Heart right ventricle (tissue), 16 donors: ENCODE results near the gene PLCB4. TPM values are rescaled to one million over a fixed set of nuclear protein-coding genes. Genes with fewer than 3 reads are reported as not detected.

ENCODE experiments used
- ATAC-seq, 8 donors: fragments of 200-7000 bp; cut with Tn5 transposase; one replicate each; pipeline ENCODE4 v1.9.1; 2020; ENCODE audit warnings: mild to moderate bottlenecking in 8 of 8, moderate library complexity in 8 of 8, moderate number of reproducible peaks in 1 of 8
- DNase-seq, 2 donors: peaks; one replicate each; pipeline ENCODE4 v3.0.0-alpha.2; 2020
- H3K27ac ChIP-seq, 10 donors: fragments of 200-600 bp; sonication (generic) in 2 of 10; one replicate each; pipeline versions ENCODE4 v1.5.0 to v1.8.0; 2020 to 2022; ENCODE audit warnings: mild to moderate bottlenecking in 3 of 10
- H3K27me3 ChIP-seq, 7 donors: fragments of 200-600 bp; one replicate each; pipeline ENCODE4 v1.8.0; 2021 to 2022; ENCODE audit warnings: mild to moderate bottlenecking in 2 of 7
- H3K36me3 ChIP-seq, 9 donors: fragments of 200-600 bp; sonication (generic) in 1 of 9; one replicate each; pipeline versions ENCODE4 v1.5.0 to v1.8.0; 2020 to 2022; ENCODE audit warnings: mild to moderate bottlenecking in 2 of 9
- H3K4me1 ChIP-seq, 9 donors: fragments of 200-600 bp; sonication (generic) in 1 of 9; one replicate each; pipeline versions ENCODE4 v1.5.0 to v1.8.0; 2020 to 2022; ENCODE audit warnings: mild to moderate bottlenecking in 4 of 9
- H3K4me3 ChIP-seq, 10 donors: fragments of 200-600 bp; sonication (generic) in 2 of 10; one replicate each; pipeline versions ENCODE4 v1.5.0 to v1.8.0; 2020 to 2022; ENCODE audit warnings: mild to moderate bottlenecking in 7 of 10, moderate library complexity in 2 of 10
- H3K9me3 ChIP-seq, 11 donors: fragments of 200-600 bp in 10 of 11; sonication (generic) in 2 of 11; one replicate each; pipeline versions ENCODE4 v1.5.0 to v1.8.0; 2013 to 2022; ENCODE audit warnings: mild to moderate bottlenecking in 2 of 11, control low read depth in 1 of 11, moderate library complexity in 1 of 11
- WGBS, 2 donors: extraction: QIAGEN DNeasy Blood & Tissue Kit; methylation state at CpG; one replicate each; pipeline ENCODE4 v1.1.7; 2013; ENCODE audit warnings: inconsistent platforms in 1 of 2; 5-methylcytosine and 5-hydroxymethylcytosine counted together
- intact Hi-C, 10 donors: fragments of 100-400 bp; cut with DNase I; formaldehyde crosslinking; loops; one replicate each; pipeline versions ENCODE4 v1.11.1 to v1.14.2; 2022
- polyA plus RNA-seq, 2 donors: library from polyadenylated mRNA; stranded (reverse); fragments of 200-250 nt; gene quantifications; one replicate each; pipeline ENCODE4 v1.2.3, GENCODE V29; 2013
- total RNA-seq, 10 donors: library from RNA; stranded (reverse); fragmentation: NEBNext Ultra II Directional in 3 of 10; extraction: Animal tissue kit (Norgen Biotek cat#: 25700) in 3 of 10; gene quantifications; one replicate each; pipeline versions ENCODE4 v1.2.1 to v1.2.4, GENCODE V29; 2021 to 2023
- TF ChIP-seq, protein P1 (sequence below), 9 donors: fragments of 200-600 bp; sonication (generic) in 2 of 9; IDR thresholded peaks; one replicate each; pipeline versions ENCODE4 v1.5.0 to v1.8.0; 2021 to 2022; ENCODE audit warnings: antibody characterized with exemption in 9 of 9, mild to moderate bottlenecking in 5 of 9, moderate library complexity in 1 of 9
- donor health status: Arrhythmogenic right ventricular cardiomyopathy.
- donor health status: ischemic (EF 13 %, LVEDD 7.1; RV severe dilation, severe dysfunction).
- donor health status: healthy with polysubstance abuse.
- donor health status: DM: no; HTN: yes; CAD: no.
- donor health status: DM: no; HTN: no; CAD: no.
- donor health status: ischemic (EF 25% LVEDD 6.9; RV normal size, moderate dysfunction).
- donor health status: ischemic (EF 25% LVEDD 5.7; RV mildly dilated, moderate dysfunction).
- donor health status: healthy.
- donor health status: DM: yes; HTN: yes; CAD: no.
- donor health status: Ischemic cardiomyopathy.
- donor health status: ischemic (EF 35%, LVEDD 5.7; RV mildly dilated, moderate dysfunction).
- donor health status: nonischemic (EF 11% LVEDD 7.7; RV severe dilation, severe dysfunction).
- donor health status: DM: yes; HTN: yes; CAD: no.
- donor health status: PGD.
- donor health status: ischemic (EF 29% LVEDD 5.4; RV normal size, mild dysfunction).
- donor health status: nonischemic (EF 23%, LVEDD 6.1; RV moderate dilation, normal function).

The PLCB4 gene
- total and polyA plus RNA-seq, 12 donors, result 3.6 to 33.3 (median 28.4) TPM

DNA sequence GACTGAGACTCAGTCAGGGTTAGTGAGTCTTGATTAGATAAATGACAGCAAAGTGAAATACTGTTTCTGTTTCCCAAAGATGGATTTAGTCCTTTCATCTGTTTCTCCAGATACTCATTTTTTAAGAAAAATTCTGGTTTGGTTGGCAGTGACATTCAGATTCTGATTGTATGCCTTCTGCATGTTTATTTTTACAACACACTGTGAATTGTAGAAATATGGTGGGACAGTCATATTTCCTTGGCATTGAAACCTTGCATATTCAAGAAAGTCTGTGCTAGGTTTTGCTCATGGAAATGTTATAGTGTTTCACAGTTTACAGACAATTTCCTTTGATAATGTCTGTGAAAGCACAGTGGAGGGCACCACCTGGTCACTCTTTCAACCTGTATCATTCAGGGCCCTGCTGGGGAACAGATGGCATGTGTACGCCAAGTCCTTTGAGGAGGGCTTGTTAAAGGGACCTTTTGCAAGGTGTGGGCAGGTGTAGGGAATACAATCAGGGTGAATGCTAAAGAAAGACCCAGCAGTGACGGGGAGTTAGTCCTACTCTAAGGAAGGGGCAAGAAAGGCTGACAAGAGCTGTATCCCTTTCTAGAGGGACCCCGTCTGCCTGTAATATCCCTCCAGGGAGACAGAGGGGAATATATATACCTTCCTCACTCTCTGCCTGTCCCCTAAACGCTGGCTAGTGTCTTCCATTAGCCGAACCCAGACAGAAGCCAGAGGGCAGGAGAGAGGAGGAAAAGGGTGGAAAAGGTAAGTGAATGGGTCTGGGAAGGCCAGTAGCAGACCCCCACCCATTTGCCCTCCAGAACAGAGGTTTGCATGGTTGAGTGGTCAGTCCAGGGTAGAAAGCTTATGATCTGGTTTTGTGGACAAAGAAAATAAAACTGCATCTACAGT, 10.2 kb downstream of the PLCB4 start:
- DNase-seq (no peak), ATAC-seq (peak in 1 of 8 donors; percentile 21)
- Histone ChIP-seq H3K27ac (no peak overlapping the region), H3K4me1 (peaks cover 11 to 75% (median 45%) of the 10 kb centered on the region in 9 donors), H3K36me3 (no peaks in the 10 kb centered on the region), H3K4me3 (no peak overlapping the region), H3K9me3 (no peaks in the 10 kb centered on the region), H3K27me3 (no peaks in the 10 kb centered on the region)
- TF ChIP-seq, protein P1, sequence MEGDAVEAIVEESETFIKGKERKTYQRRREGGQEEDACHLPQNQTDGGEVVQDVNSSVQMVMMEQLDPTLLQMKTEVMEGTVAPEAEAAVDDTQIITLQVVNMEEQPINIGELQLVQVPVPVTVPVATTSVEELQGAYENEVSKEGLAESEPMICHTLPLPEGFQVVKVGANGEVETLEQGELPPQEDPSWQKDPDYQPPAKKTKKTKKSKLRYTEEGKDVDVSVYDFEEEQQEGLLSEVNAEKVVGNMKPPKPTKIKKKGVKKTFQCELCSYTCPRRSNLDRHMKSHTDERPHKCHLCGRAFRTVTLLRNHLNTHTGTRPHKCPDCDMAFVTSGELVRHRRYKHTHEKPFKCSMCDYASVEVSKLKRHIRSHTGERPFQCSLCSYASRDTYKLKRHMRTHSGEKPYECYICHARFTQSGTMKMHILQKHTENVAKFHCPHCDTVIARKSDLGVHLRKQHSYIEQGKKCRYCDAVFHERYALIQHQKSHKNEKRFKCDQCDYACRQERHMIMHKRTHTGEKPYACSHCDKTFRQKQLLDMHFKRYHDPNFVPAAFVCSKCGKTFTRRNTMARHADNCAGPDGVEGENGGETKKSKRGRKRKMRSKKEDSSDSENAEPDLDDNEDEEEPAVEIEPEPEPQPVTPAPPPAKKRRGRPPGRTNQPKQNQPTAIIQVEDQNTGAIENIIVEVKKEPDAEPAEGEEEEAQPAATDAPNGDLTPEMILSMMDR (IDR thresholded peaks at IDR 0.05), result no peak
- intact Hi-C loops, result loop anchor here in 3 of 10 donors (10.0 kb wide), 3 partner anchors 86 to 284 kb away; no protein-coding TSS in a partner anchor
- 78 to 83% methylated on average over 5 of the region's 5 CpGs for WGBS, 2 donors

DNA sequence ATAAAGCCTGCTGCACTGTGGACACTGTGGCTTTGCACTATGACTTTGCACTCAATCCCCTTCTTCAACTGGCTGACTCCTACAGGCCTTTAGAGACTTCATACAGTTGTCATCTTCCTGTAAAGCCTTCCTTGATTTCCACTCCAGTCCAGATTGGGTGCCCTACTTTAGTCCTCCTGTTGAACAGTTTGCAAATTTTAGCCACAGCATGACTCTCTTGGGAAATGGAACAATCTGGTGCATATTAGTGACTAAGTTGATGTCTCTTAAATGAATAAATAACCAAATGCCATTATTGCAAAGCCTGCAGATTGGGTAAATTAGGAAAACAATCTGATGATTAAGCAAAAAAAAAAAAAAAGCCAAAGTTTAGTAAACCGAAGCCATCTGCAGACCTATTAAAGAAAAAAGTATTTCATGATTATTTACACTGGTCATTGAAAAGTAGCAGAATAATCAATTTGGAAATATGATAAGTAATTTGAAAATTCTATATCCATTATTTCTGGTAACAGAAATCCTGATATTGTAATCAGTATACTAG, 12.6 kb downstream of the PLCB4 start:
- DNase-seq (no peak), ATAC-seq (no peak)
- Histone ChIP-seq H3K27ac (no peak overlapping the region), H3K27me3 (no peaks in the 10 kb centered on the region), H3K4me1 (peaks cover 7 to 71% (median 30%) of the 10 kb centered on the region in 9 donors), H3K36me3 (no peaks in the 10 kb centered on the region), H3K9me3 (peaks cover 0 to 4% (median 0%) of the 10 kb centered on the region in 11 donors), H3K4me3 (no peak overlapping the region)
- intact Hi-C loops, result loop anchor here in 2 of 10 donors (10.0 kb wide), 1 partner anchor 273 kb away; no protein-coding TSS in a partner anchor
- TF ChIP-seq, protein P1 (IDR thresholded peaks at IDR 0.05), result no peak
- WGBS, 2 donors, result 65 to 89% methylated on average over 1 of the region's 1 CpG

DNA sequence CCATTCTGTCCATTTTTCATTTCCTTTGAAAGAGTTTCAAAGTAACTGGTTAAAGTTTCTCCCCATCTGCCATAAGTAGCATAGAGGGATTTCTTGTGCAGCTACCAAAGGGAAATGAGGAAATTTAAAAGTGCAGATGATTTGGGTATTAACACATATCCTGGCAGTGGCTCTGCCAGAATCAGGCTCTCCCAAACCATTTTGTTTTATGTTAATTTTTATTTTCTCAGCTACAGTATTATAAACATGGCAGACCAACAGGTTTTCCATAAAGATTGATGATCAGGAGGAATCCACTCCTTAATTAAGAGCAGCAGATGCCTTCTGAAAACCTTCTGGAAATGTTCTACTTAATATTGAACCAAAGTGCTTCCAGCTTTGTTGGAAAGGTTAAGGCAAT, 13.9 kb downstream of the PLCB4 start:
- TF ChIP-seq, protein P1 (IDR thresholded peaks at IDR 0.05), result no peak
- Histone ChIP-seq H3K27ac (peak overlapping the region in 2 of 10 donors; percentile 32 to 36), H3K36me3 (no peaks in the 10 kb centered on the region), H3K4me1 (peaks cover 7 to 61% (median 24%) of the 10 kb centered on the region in 9 donors), H3K9me3 (peaks cover 0 to 11% (median 0%) of the 10 kb centered on the region in 11 donors), H3K27me3 (no peaks in the 10 kb centered on the region), H3K4me3 (no peak overlapping the region)
- intact Hi-C loops, result loop anchor here in 2 of 10 donors (10.0 kb wide), 1 partner anchor 272 kb away; no protein-coding TSS in a partner anchor
- ATAC-seq, result no peak
- DNase-seq, result no peak

DNA sequence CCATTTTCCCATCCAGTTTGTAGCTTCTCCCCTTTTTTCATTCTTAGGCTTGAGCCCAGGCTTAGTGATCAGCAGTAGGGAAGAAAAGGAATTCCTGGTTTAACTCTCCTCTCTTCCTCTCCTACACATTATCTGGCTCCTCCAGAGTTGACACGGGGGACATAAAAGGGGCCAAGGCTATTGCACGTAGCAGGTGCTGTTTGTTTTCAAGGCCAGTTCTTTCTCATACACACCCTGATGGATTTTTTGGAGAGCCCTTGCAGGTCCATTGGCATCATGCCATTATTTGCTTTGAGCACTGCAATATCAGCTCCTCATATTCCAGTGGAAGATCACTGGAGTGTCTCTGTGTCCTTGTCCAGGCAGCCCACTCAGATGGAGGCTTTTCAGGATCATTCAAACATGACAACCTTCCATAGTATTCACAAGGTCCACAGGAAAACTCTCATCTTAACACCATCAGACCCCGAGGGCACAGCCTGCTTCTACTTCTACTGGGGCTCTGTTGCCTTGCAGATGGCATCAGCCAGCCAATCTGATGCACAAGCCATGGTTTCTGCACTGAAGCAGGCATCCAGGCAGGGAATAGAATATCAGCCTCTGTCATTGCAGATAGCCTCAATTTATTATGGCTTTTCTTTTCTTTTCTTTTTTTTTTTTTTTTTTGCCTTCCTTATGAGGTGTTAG, 18.8 kb downstream of the PLCB4 start:
- Histone ChIP-seq H3K9me3 (peaks cover 0 to 11% (median 0%) of the 10 kb centered on the region in 11 donors), H3K4me1 (peaks cover 7 to 75% (median 37%) of the 10 kb centered on the region in 9 donors), H3K27ac (no peak overlapping the region), H3K27me3 (no peaks in the 10 kb centered on the region), H3K36me3 (no peaks in the 10 kb centered on the region), H3K4me3 (no peak overlapping the region)
- DNase-seq (no peak), ATAC-seq (no peak)
- 66 to 69% methylated on average over 3 of the region's 3 CpGs for WGBS, 2 donors
- intact Hi-C loops, result loop anchor here in 2 of 10 donors (10.0 kb wide), 1 partner anchor 267 kb away; no protein-coding TSS in a partner anchor
- TF ChIP-seq, protein P1 (IDR thresholded peaks at IDR 0.05), result no peak
